T-cell (primary cell): ENCODE data around the gene RIPOR3. TPM values are rescaled to one million over a fixed set of nuclear protein-coding genes. Genes with fewer than 3 reads are reported as not detected.
"Not testable (repeated sequence)": the region's sequence is repeated elsewhere in the genome, so short reads cannot be mapped to it uniquely, and the experiment has no call there.

Experiments
- ATAC-seq, 4 experiments: fragments of 200-7000 bp in 3 of 4; fragments of 150-1000 bp in 1 of 4; cut with Tn5 transposase; replicated peaks in 1 of 4; 1 replicate in 3 of 4; 2 replicates in 1 of 4; pipeline ENCODE4 v1.10.0; 2021; ENCODE audit warnings: moderate library complexity in 3 of 4, mild to moderate bottlenecking in 2 of 4, moderate number of reproducible peaks in 1 of 4
- CTCF ChIA-PET, 2 donors: fragments of 300-600 bp; sonication (Branson Sonifier 250); formaldehyde crosslinking; loops; one replicate each; lab custom pipeline; 2022; ENCODE audit warnings: antibody characterized with exemption in 2 of 2; lab: Charles Lee
- POLR2A ChIA-PET, 2 donors: fragments of 300-600 bp; sonication (Branson Sonifier 250); formaldehyde crosslinking; loops; one replicate each; lab custom pipeline; 2022; ENCODE audit warnings: antibody characterized with exemption in 2 of 2; lab: Charles Lee
- DNase-seq, 35 experiments: peaks; one replicate each; pipeline versions ENCODE4 v3.0.0 to v3.0.0-alpha.2; 2013 to 2023
- H3K27ac ChIP-seq: one replicate; pipeline ENCODE4 v1.5.1; 2013; ENCODE audit warnings: low read length
- H3K27me3 ChIP-seq, 2 experiments: replicated peaks in 1 of 2; 1 replicate in 1 of 2; 2 replicates in 1 of 2; pipeline versions ENCODE4 v1.6.1 to v1.7.0; 2013; ENCODE audit warnings: low read length in 1 of 2, mixed read lengths in 1 of 2; ENCODE audit not compliant: control insufficient read depth in 2 of 2, insufficient read depth in 2 of 2; ENCODE audit errors: extremely low read depth in 1 of 2
- H3K36me3 ChIP-seq, 2 donors: 1 replicate in 1 of 2; 2 replicates in 1 of 2; pipeline versions ENCODE4 v1.6.1 to v1.7.0; 2013; ENCODE audit warnings: low read length in 1 of 2; ENCODE audit not compliant: control insufficient read depth in 2 of 2, insufficient read depth in 1 of 2; ENCODE audit errors: extremely low read depth in 1 of 2
- H3K4me1 ChIP-seq, 2 experiments: 1 replicate in 1 of 2; 2 replicates in 1 of 2; pipeline versions ENCODE4 v1.6.1 to v1.7.0; 2013; ENCODE audit warnings: low read length in 2 of 2, mixed read lengths in 1 of 2; ENCODE audit not compliant: insufficient read depth in 2 of 2, control insufficient read depth in 1 of 2; ENCODE audit errors: extremely low read depth in 1 of 2
- H3K4me3 ChIP-seq, 2 donors: 1 replicate in 1 of 2; 2 replicates in 1 of 2; pipeline versions ENCODE4 v1.5.1 to v1.7.0; 2013; ENCODE audit warnings: mild to moderate bottlenecking in 2 of 2, low read length in 1 of 2, moderate library complexity in 1 of 2; ENCODE audit not compliant: control insufficient read depth in 1 of 2; ENCODE audit errors: extremely low read depth in 1 of 2
- H3K9me3 ChIP-seq: 2 replicates; pipeline ENCODE4 v1.7.0; 2013
- H3K27ac Mint-ChIP-seq, 2 donors: one replicate each; pipeline ENCODE4 v1.8.0; 2020 to 2021; ENCODE audit warnings: mild to moderate bottlenecking in 2 of 2, mixed read lengths in 2 of 2
- H3K27me3 Mint-ChIP-seq, 2 donors: one replicate each; pipeline ENCODE4 v1.8.0; 2021 to 2022; ENCODE audit warnings: mixed read lengths in 2 of 2
- H3K36me3 Mint-ChIP-seq: one replicate; pipeline ENCODE4 v1.8.0; 2021; ENCODE audit warnings: mixed read lengths
- H3K4me1 Mint-ChIP-seq, 3 donors: one replicate each; pipeline ENCODE4 v1.8.0; 2020 to 2022; ENCODE audit warnings: mixed read lengths in 3 of 3, mild to moderate bottlenecking in 1 of 3
- H3K4me3 Mint-ChIP-seq, 3 donors: one replicate each; pipeline ENCODE4 v1.8.0; 2020 to 2022; ENCODE audit warnings: mild to moderate bottlenecking in 3 of 3, mixed read lengths in 3 of 3, moderate library complexity in 3 of 3
- H3K9me3 Mint-ChIP-seq, 3 donors: one replicate each; pipeline ENCODE4 v1.8.0; 2020 to 2022; ENCODE audit warnings: mixed read lengths in 3 of 3
- WGBS: methylation state at CpG from one replicate; pipeline ENCODE4 v1.1.5; 2013; ENCODE audit warnings: missing lambda C conversion rate; ENCODE audit not compliant: insufficient coverage; 5-methylcytosine and 5-hydroxymethylcytosine counted together
- total RNA-seq, 35 experiments: library from RNA in 6 of 35; stranded (reverse) in 6 of 35; fragments of 120-200 nt in 1 of 35; gene quantifications; one replicate each; pipeline versions ENCODE4 v1.2.1 to v1.2.4 and lab custom pipeline; 2013 to 2026

The RIPOR3 gene
- total RNA-seq, 5 donors from 2014 or later (not counting 1 experiment from before 2014, with no cell fraction given): 0.25 to 0.88 (median 0.42) TPM

GRCh38 chr20:50543326-50543725, 148.0 kb downstream of the RIPOR3 start:
- Histone ChIP-seq H3K4me1 (peaks cover 16 to 38% of the 10 kb centered on the region in 2 experiments), H3K9me3 (no peaks in the 10 kb centered on the region), H3K27me3 (no peaks in the 10 kb centered on the region), H3K27ac (no peak overlapping the region), H3K4me3 (no peak overlapping the region), H3K36me3 (peaks cover 0 to 6% of the 10 kb centered on the region in 2 donors)
- DNase-seq: no peak
- H3K27ac Mint-ChIP-seq: peak overlapping the region; percentile 8 to 27
- WGBS: 83% methylated on average over 1 of the region's 5 CpGs
- H3K36me3 Mint-ChIP-seq: peaks cover 18% of the 10 kb centered on the region
- peak overlapping the region in 1 of 3 donors; percentile 8 for H3K4me3 Mint-ChIP-seq
- H3K4me1 Mint-ChIP-seq: peaks cover 83 to 91% (median 86%) of the 10 kb centered on the region in 3 donors
- ChIA-PET CTCF (interaction anchor here in 1 of 2 donors (0.5 to 0.9 kb wide), 3 partner anchors 25 to 53 kb away, joined by 3 to 4 read pairs (median 3); no protein-coding TSS in a partner anchor), POLR2A (no interaction called here)
- ATAC-seq: no peak
- H3K9me3 Mint-ChIP-seq: no peaks in the 10 kb centered on the region
- no peaks in the 10 kb centered on the region for H3K27me3 Mint-ChIP-seq

GRCh38 chr20:50541606-50542041, 149.7 kb downstream of the RIPOR3 start:
- Mint-ChIP-seq H3K4me3 (peak overlapping the region in 1 of 3 donors; percentile 36), H3K9me3 (no peaks in the 10 kb centered on the region), H3K36me3 (peaks cover 15% of the 10 kb centered on the region), H3K27me3 (no peaks in the 10 kb centered on the region), H3K4me1 (peaks cover 81 to 89% (median 81%) of the 10 kb centered on the region in 3 donors), H3K27ac (peak overlapping the region; percentile 24 to 40)
- H3K4me3 ChIP-seq: no peak overlapping the region
- no peak for DNase-seq
- H3K9me3 ChIP-seq: no peaks in the 10 kb centered on the region
- no peak overlapping the region for H3K27ac ChIP-seq
- ChIA-PET POLR2A (interaction anchor here in 1 of 2 donors (1.0 kb wide), 1 partner anchor 29 kb away, joined by 4 read pairs; no protein-coding TSS in a partner anchor), CTCF (interaction anchor here in 1 of 2 donors (0.5 to 0.9 kb wide), 2 partner anchors 16 to 252 kb away, joined by 3 read pairs; no protein-coding TSS in a partner anchor)
- ATAC-seq: peak in 2 of 4 experiments; percentile 12 to 21
- peaks cover 0 to 4% of the 10 kb centered on the region in 2 donors for H3K36me3 ChIP-seq
- no peaks in the 10 kb centered on the region for H3K27me3 ChIP-seq
- peaks cover 17 to 35% of the 10 kb centered on the region in 2 experiments for H3K4me1 ChIP-seq
- 57% methylated on average over 4 of the region's 5 CpGs for WGBS

DNA sequence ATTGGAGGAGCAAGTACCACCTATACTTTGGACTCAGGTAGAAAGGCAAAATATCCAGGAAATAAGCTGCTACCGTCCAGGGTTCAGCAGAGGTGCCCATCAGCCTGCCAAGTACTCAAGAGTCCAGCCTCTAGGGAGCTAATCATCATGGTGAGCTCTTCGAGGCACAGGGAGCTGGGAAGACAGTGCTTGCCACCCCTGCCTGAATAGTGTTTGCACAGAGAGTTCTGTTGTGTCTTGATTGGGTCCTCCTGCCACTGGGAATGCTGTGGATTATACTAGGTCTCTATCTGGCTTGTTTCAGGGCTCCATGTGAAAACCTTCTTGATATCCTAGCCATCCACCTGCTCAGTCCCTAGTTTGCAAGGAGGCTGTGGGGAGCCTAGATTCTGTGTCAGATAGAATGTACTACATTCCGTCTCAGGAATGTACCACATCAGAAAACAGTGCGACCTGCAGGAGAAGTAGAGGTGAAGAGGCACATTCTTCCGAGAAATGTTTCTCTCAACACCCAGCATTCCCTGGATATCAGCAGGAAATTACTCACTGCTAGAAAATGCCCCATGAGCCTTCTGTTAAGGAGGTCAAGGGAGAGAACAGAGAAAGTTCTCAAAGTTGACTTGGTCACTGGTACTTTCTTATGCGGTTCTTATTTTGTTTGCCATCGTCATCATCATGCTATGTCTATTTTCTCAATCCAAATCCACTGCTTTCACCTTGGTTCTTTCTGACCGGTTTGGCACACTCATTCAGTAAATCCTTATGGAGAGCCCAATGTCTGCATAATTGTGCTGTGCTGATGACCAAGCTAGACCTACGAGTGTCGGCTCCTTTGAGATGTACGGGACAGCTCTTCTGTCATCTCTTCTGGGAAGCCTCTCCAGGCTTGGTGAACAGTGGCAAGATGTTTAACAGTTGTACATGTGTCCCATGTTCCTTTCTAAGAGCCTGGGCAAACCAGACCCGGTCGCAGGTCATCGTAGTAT, 150.4 kb downstream of the RIPOR3 start:
- CTCF ChIA-PET: interaction anchor here in 1 of 2 donors (0.5 kb wide), 1 partner anchor 252 kb away, joined by 3 read pairs; no protein-coding TSS in a partner anchor
- POLR2A ChIA-PET: interaction anchor here in 1 of 2 donors (0.6 kb wide), 1 partner anchor 10 kb away, joined by 4 read pairs; no protein-coding TSS in a partner anchor
- no peaks in the 10 kb centered on the region for H3K27me3 Mint-ChIP-seq
- H3K27ac ChIP-seq: no peak overlapping the region
- H3K4me3 Mint-ChIP-seq: peak overlapping the region in 1 of 3 donors; percentile 36
- H3K4me1 ChIP-seq: peaks cover 11 to 30% of the 10 kb centered on the region in 2 experiments
- H3K4me3 ChIP-seq: no peak overlapping the region
- DNase-seq (no peak), ATAC-seq (peak in 1 of 4 experiments; percentile 9)
- peaks cover 0 to 4% of the 10 kb centered on the region in 2 donors for H3K36me3 ChIP-seq
- H3K27ac Mint-ChIP-seq: peak overlapping the region; percentile 24 to 40
- no peaks in the 10 kb centered on the region for H3K9me3 ChIP-seq
- no peaks in the 10 kb centered on the region for H3K9me3 Mint-ChIP-seq
- H3K36me3 Mint-ChIP-seq: peaks cover 14% of the 10 kb centered on the region
- peaks cover 80 to 89% (median 81%) of the 10 kb centered on the region in 3 donors for H3K4me1 Mint-ChIP-seq
- no peaks in the 10 kb centered on the region for H3K27me3 ChIP-seq
- 86% methylated on average over 9 of the region's 14 CpGs for WGBS

GRCh38 chr20:50539798-50540197, 151.5 kb downstream of the RIPOR3 start:
- DNase-seq, H3K27ac Mint-ChIP-seq, H3K9me3 ChIP-seq, H3K36me3 ChIP-seq, ATAC-seq, H3K4me3 Mint-ChIP-seq, H3K9me3 Mint-ChIP-seq, H3K27me3 ChIP-seq, H3K27me3 Mint-ChIP-seq, H3K27ac ChIP-seq, H3K4me3 ChIP-seq: not testable (repeated sequence)
- ChIA-PET CTCF (interaction anchor here in 1 of 2 donors (0.6 to 0.7 kb wide), 2 partner anchors 55 to 210 kb away, joined by 3 read pairs; no protein-coding TSS in a partner anchor), POLR2A (interaction anchor here (0.6 to 0.7 kb wide), 2 partner anchors 32 to 367 kb away, joined by 4 to 7 read pairs; no protein-coding TSS in a partner anchor)
- peaks cover 19% of the 10 kb centered on the region for H3K36me3 Mint-ChIP-seq
- H3K4me1 Mint-ChIP-seq: peaks cover 80 to 92% (median 81%) of the 10 kb centered on the region in 3 donors
- WGBS: no CpG with 5 or more reads among the region's 8 CpGs
- peaks cover 10 to 27% of the 10 kb centered on the region in 2 experiments for H3K4me1 ChIP-seq

DNA sequence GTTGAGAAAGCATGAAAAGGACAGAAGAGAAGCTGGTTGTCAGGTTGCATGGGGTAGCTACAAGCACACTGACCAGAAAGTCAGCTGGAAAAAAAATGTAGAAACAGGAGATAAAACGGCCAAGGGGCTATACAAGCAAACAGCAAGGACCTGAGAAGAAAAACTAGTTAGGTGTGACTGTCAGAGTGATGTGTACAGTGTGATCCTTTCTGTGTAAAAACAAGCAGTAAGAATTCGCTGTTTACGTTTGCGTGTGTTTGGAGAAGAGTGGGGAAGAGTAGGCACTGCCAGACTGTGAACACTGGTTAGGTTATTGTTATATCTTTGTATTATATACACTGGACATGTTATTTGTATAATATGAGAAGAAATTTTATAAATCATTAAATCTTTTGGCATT, 153.1 kb downstream of the RIPOR3 start:
- H3K36me3 Mint-ChIP-seq: peaks cover 17% of the 10 kb centered on the region
- CTCF ChIA-PET: interaction anchor here in 1 of 2 donors (0.6 kb wide), 1 partner anchor 358 kb away, joined by 4 read pairs; no protein-coding TSS in a partner anchor
- Histone ChIP-seq H3K9me3 (no peaks in the 10 kb centered on the region), H3K36me3 (peaks cover 0 to 10% of the 10 kb centered on the region in 2 donors), H3K4me3 (no peak overlapping the region), H3K27me3 (no peaks in the 10 kb centered on the region), H3K4me1 (peaks cover 10 to 26% of the 10 kb centered on the region in 2 experiments), H3K27ac (no peak overlapping the region)
- H3K4me3 Mint-ChIP-seq: peak overlapping the region in 1 of 3 donors; percentile 26
- 39% methylated on average over 1 of the region's 4 CpGs for WGBS
- H3K4me1 Mint-ChIP-seq: peaks cover 84 to 93% (median 86%) of the 10 kb centered on the region in 3 donors
- no peak for ATAC-seq
- H3K27me3 Mint-ChIP-seq: no peaks in the 10 kb centered on the region
- no peak for DNase-seq
- POLR2A ChIA-PET: interaction anchor here in 1 of 2 donors (0.9 kb wide), 1 partner anchor 10 kb away, joined by 6 read pairs; no protein-coding TSS in a partner anchor
- no peaks in the 10 kb centered on the region for H3K9me3 Mint-ChIP-seq
- H3K27ac Mint-ChIP-seq: peak overlapping the region in 1 of 2 donors; percentile 49
